Hepatocyte (in vitro differentiated cells): ENCODE measurements around the gene AMDHD2.

ENCODE experiments used
- CTCF ChIP-seq: fragments of 200-600 bp; sonication (generic); IDR thresholded peaks from 2 replicates; pipeline ENCODE4 v1.5.1; 2016; ENCODE audit warnings: antibody characterized with exemption, mild to moderate bottlenecking; ENCODE audit not compliant: poor library complexity
- EZH2 ChIP-seq: fragments of 200-600 bp; sonication (generic); IDR thresholded peaks from 2 replicates; pipeline ENCODE4 v1.6.1; 2016; ENCODE audit warnings: antibody characterized with exemption, mild to moderate bottlenecking, borderline replicate concordance
- EZH2phosphoT487 ChIP-seq: fragments of 200-600 bp; sonication (generic); IDR thresholded peaks from one replicate; pipeline ENCODE4 v1.6.1; 2018; ENCODE audit warnings: antibody characterized with exemption, mild to moderate bottlenecking, low read depth, moderate library complexity; ENCODE audit not compliant: unreplicated experiment, severe bottlenecking

DNA sequence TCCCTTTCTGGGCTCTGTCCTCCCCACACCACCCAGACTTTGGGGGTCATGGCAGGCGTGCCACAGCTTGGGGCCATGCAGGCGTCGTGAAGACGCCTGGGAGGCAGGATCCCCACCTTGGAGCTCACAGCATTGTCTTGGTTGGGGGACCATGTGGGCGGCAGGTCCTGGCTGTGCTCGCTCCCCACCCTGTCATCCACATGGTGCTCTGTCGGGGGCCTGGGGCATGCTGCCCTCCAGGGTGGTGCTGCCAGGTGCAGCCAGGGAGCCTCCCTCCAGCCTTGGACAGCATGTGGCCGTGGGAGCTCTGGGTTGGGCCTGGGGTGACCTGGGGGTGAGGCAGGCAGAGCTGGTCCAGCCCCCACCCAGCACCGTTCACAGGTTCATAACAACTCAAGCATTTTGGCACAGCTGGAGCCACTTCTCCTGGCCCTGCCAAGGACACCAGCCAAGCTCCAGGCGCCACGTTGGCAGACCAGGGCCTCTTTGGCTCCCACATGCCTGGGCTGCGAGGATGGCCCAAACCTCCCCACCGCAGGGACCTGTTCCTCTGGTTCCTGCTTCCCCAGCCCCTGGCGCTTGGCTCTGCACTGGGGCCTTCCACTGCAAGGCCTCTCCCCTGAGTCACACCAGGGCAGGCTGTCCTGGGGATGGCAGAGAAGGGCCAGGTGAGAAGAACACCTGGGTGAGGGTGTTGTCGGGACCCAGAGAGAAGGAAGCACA is 21.5 kb upstream of the AMDHD2 start:
- TF ChIP-seq CTCF: no peak
- TF ChIP-seq EZH2phosphoT487: no peak
- no peak for TF ChIP-seq EZH2
